ENCODE results near the gene FDPS. TPM values are rescaled to one million over a fixed set of nuclear protein-coding genes. Genes with fewer than 3 reads are reported as not detected.

FDPS gene
- total and polyA plus RNA-seq, 4 donors: 176 to 370 (median 249) TPM

DNA sequence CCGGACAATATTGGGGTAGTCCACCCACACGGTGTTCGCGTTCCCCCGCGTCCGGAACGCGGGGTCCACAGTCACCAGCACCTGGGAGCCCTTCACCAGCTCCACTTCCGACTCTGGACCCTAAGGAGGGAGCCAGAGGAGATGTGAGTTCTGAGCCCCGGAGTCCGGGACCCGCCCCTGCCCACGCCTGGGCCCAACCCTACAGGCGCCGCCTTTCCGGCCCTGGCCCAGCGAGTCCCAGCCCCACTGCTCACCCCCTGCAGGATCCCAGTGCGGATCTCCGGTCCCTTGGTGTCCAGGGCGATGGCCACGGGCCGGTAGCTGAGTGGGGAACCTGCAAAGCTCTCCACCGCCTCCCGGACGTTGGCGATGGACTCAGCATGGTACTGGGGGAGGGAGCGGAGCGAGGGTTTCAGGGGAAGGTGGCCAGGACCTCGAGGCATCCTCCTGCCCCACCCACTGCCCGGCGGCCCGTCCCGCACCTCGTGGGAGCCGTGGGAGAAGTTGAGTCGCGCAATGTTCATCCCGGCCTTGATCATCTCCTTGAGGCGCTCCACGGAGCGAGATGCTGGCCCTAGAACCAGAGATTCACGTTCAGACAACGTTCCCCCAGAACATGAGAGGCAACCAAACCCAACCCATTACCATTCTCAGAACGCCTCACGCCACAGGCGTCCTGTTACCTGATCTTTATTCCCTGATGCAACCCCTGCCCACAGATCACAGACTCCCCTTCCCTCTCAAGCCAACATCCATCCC lies 13.3 kb upstream of the FDPS start:
- H3K4me1 ChIP-seq (ENCODE audit: control insufficient read depth in 4 of 4, insufficient read depth in 4 of 4, low read length in 3 of 4): peaks cover 0 to 21% (median 8%) of the 10 kb centered on the region in 4 donors
- TF ChIP-seq HNF4A (conservative IDR thresholded peaks at IDR 0.05) (no peak), TAF1 (conservative IDR thresholded peaks at IDR 0.05) (no peak), REST (IDR thresholded peaks at IDR 0.05) (no peak), GABPA (IDR thresholded peaks at IDR 0.05 in 1 of 2, conservative IDR thresholded peaks at IDR 0.05 in 1 of 2) (no peak), FOXA2 (IDR thresholded peaks at IDR 0.05) (no peak), NR2F2 (IDR thresholded peaks at IDR 0.05) (no peak), ATF3 (IDR thresholded peaks at IDR 0.05) (no peak), HNF4G (IDR thresholded peaks at IDR 0.05) (no peak), YY1 (IDR thresholded peaks at IDR 0.05) (no peak), SP1 (IDR thresholded peaks at IDR 0.05) (no peak), MAX (IDR thresholded peaks at IDR 0.05) (no peak), EGR1 (IDR thresholded peaks at IDR 0.05; ENCODE audit: low read depth in 2 of 2) (no peak)
- TF ChIP-seq, protein P1, sequence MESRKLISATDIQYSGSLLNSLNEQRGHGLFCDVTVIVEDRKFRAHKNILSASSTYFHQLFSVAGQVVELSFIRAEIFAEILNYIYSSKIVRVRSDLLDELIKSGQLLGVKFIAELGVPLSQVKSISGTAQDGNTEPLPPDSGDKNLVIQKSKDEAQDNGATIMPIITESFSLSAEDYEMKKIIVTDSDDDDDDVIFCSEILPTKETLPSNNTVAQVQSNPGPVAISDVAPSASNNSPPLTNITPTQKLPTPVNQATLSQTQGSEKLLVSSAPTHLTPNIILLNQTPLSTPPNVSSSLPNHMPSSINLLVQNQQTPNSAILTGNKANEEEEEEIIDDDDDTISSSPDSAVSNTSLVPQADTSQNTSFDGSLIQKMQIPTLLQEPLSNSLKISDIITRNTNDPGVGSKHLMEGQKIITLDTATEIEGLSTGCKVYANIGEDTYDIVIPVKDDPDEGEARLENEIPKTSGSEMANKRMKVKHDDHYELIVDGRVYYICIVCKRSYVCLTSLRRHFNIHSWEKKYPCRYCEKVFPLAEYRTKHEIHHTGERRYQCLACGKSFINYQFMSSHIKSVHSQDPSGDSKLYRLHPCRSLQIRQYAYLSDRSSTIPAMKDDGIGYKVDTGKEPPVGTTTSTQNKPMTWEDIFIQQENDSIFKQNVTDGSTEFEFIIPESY (IDR thresholded peaks at IDR 0.05): no peak
- no peaks in the 10 kb centered on the region for H3K9me3 ChIP-seq (ENCODE audit: control insufficient read depth in 4 of 4, low read length in 3 of 4)
- peaks cover 0 to 45% (median 25%) of the 10 kb centered on the region in 4 donors for H3K36me3 ChIP-seq (ENCODE audit: control insufficient read depth in 4 of 4, insufficient read depth in 3 of 4, low read depth in 1 of 4, low read length in 3 of 4)
- no peak for DNase-seq (ENCODE audit: low spot score)
- WGBS: 62% methylated on average over 47 of the region's 47 CpGs
- H3K4me3 ChIP-seq (ENCODE audit: low read depth in 1 of 3, low read length in 3 of 3): no peak overlapping the region
- H3K9ac ChIP-seq (ENCODE audit: low read depth in 1 of 2, low read length in 2 of 2): no peak overlapping the region
- H3K27me3 ChIP-seq (ENCODE audit: control insufficient read depth in 4 of 4, insufficient read depth in 4 of 4, low read length in 3 of 4): no peaks in the 10 kb centered on the region
- H3K27ac ChIP-seq (ENCODE audit: low read depth in 1 of 2, low read length in 2 of 2): no peak overlapping the region

- H3K36me3 ChIP-seq (ENCODE audit: control insufficient read depth in 4 of 4, insufficient read depth in 3 of 4, low read depth in 1 of 4, low read length in 3 of 4): peaks cover 0 to 42% (median 25%) of the 10 kb centered on the region in 4 donors
- no peak for DNase-seq (ENCODE audit: low spot score)
- H3K27ac ChIP-seq (ENCODE audit: low read depth in 1 of 2, low read length in 2 of 2): no peak overlapping the region
- WGBS: 94% methylated on average over 7 of the region's 7 CpGs
- peaks cover 0 to 22% (median 9%) of the 10 kb centered on the region in 4 donors for H3K4me1 ChIP-seq (ENCODE audit: control insufficient read depth in 4 of 4, insufficient read depth in 4 of 4, low read length in 3 of 4)
- H3K27me3 ChIP-seq (ENCODE audit: control insufficient read depth in 4 of 4, insufficient read depth in 4 of 4, low read length in 3 of 4): no peaks in the 10 kb centered on the region
- H3K9ac ChIP-seq (ENCODE audit: low read depth in 1 of 2, low read length in 2 of 2): no peak overlapping the region
- TF ChIP-seq RAD21 (IDR thresholded peaks at IDR 0.05) (no peak), EGR1 (IDR thresholded peaks at IDR 0.05; ENCODE audit: low read depth in 2 of 2) (no peak), SP1 (IDR thresholded peaks at IDR 0.05) (no peak), CTCF (IDR thresholded peaks at IDR 0.05; ENCODE audit: low read depth, low read length, missing input control) (no peak), RXRA (IDR thresholded peaks at IDR 0.05) (no peak)
- no peaks in the 10 kb centered on the region for H3K9me3 ChIP-seq (ENCODE audit: control insufficient read depth in 4 of 4, low read length in 3 of 4)
- H3K4me3 ChIP-seq (ENCODE audit: low read depth in 1 of 3, low read length in 3 of 3): no peak overlapping the region
Measured at GRCh38 chr1:155295942-155296267, 12.8 kb upstream of the FDPS start.
